Measurements from ENCODE around the gene NLRP1.

NLRP1 gene

GRCh38 chr17:5478992-5479391 is 105.3 kb downstream of the NLRP1 start:
- no peak for DNase-seq (ENCODE audit: low read depth in 2 of 2)

- no peak for DNase-seq (ENCODE audit: low read depth in 2 of 2)
Measured at GRCh38 chr17:5473906-5474305, 110.4 kb downstream of the NLRP1 start.

GRCh38 chr17:5472511-5472910 is 111.8 kb downstream of the NLRP1 start:
- no peak for DNase-seq (ENCODE audit: low read depth in 2 of 2)

GRCh38 chr17:5468075-5468473 is 116.2 kb downstream of the NLRP1 start:
- DNase-seq (ENCODE audit: low read depth in 2 of 2) = no peak

GRCh38 chr17:5467416-5467815 is 116.9 kb downstream of the NLRP1 start:
- no peak for DNase-seq (ENCODE audit: low read depth in 2 of 2)

GRCh38 chr17:5466295-5466694 is 118.0 kb downstream of the NLRP1 start:
- DNase-seq (ENCODE audit: low read depth in 2 of 2) = no peak

GRCh38 chr17:5464717-5465507 is 119.4 kb downstream of the NLRP1 start:
- no peak for DNase-seq (ENCODE audit: low read depth in 2 of 2)
